ES-I3 (cell line): ENCODE measurements around the gene DOK6.

Source experiments
- H3K36me3 ChIP-seq: 2 replicates; pipeline ENCODE4 v1.6.1; 2013; ENCODE audit warnings: mild to moderate bottlenecking, low read length, control low read depth, moderate library complexity; ENCODE audit not compliant: insufficient read depth
- H3K4me1 ChIP-seq: 2 replicates; pipeline ENCODE4 v1.6.1; 2013; ENCODE audit warnings: mild to moderate bottlenecking, control low read depth, low read length; ENCODE audit not compliant: insufficient read depth
- H3K9ac ChIP-seq: 2 replicates; pipeline ENCODE4 v1.6.1; 2013; ENCODE audit warnings: low read depth, mild to moderate bottlenecking, low read length, moderate library complexity
- H3K9me3 ChIP-seq: 2 replicates; pipeline ENCODE4 v1.6.1; 2013; ENCODE audit warnings: mild to moderate bottlenecking, low read length, moderate library complexity; ENCODE audit not compliant: control insufficient read depth, insufficient read depth

DOK6 gene

GRCh38 chr18:69677595-69677994, 276.9 kb downstream of the DOK6 start:
- Histone ChIP-seq H3K9me3 (no peaks in the 10 kb centered on the region), H3K9ac (no peak overlapping the region), H3K4me1 (peaks cover 6% of the 10 kb centered on the region; the same call in 1 of the 2 replicates), H3K36me3 (no peaks in the 10 kb centered on the region)

GRCh38 chr18:69680123-69680522, 279.4 kb downstream of the DOK6 start:
- Histone ChIP-seq H3K4me1 (peaks cover 6% of the 10 kb centered on the region; the same call in 1 of the 2 replicates), H3K9ac (no peak overlapping the region), H3K9me3 (no peaks in the 10 kb centered on the region), H3K36me3 (no peaks in the 10 kb centered on the region)

DNA sequence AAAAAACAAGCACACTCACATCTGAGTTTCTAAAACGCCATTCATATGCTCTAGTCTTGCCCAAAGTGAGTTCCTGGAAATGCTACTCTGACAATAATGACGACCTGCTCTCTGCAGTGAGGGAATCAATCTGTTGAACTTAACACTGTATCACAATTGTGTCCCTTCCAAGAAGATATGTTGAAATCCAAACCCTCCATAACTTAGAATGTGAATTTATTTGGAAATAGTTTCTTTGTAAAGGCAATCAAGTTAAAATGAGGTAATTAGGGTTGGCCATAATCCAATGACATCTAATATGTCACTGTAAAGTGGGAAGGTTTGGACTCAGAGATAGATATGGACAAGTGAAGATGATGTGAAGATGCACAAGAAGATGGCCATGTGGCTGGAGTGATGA, 282.5 kb downstream of the DOK6 start:
- Histone ChIP-seq H3K36me3 (no peaks in the 10 kb centered on the region), H3K4me1 (peaks cover 6% of the 10 kb centered on the region; the same call in 1 of the 2 replicates), H3K9me3 (no peaks in the 10 kb centered on the region), H3K9ac (no peak overlapping the region)

DNA sequence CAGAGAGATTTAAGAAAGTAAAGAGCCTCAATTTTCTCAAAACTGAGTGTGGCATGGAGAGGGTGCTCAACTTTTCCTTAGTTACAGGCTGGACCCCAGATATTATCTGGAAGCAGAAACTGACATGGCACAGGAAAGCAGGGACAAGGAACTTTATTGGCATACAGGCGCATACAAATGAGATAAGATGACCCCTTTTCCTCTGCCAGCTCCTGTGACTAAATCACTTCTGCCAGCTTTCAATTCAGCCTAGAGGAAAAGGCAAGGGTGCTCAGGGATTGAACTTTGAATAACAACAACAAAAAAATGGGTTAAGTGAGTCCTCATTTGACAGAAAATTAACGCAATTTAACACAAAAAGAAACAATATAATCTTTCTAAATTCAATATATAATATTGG, 284.1 kb downstream of the DOK6 start:
- Histone ChIP-seq H3K9me3 (no peaks in the 10 kb centered on the region), H3K4me1 (peaks cover 6% of the 10 kb centered on the region; the same call in 1 of the 2 replicates), H3K9ac (no peak overlapping the region), H3K36me3 (no peaks in the 10 kb centered on the region)

GRCh38 chr18:69686861-69687260, 286.2 kb downstream of the DOK6 start:
- peaks cover 6% of the 10 kb centered on the region; the same call in 1 of the 2 replicates for H3K4me1 ChIP-seq
- no peaks in the 10 kb centered on the region for H3K36me3 ChIP-seq
- H3K9ac ChIP-seq = no peak overlapping the region
- no peaks in the 10 kb centered on the region; the same call in 1 of the 2 replicates for H3K9me3 ChIP-seq

DNA sequence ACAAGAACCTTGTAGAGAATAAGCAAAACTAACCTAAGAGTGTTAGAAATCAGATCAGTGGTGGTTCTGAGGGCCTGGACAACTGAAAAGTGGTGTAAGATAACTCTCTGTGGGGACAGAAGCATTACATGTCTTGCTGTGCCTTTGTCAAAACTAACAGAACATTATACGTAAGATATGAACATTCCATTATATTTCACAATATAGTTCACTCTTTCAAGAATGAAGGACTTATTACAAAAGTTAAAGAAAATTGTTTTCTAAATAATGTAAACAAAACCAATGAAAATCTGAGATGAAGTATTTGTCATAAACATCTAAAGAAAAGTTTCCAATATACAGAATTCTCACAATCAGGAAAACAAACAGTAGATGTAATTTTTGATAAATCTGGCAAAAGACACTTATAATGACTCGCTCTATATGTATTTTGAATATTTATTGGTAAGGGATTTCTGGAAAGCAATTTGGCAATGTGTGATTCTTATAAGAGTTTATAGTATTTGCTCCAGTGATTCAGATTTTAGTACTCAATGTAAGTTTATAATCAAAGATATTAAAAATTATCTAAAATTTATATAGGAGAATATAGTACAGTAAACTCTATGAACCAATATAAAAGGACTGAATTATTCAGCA, 288.6 kb downstream of the DOK6 start:
- no peak overlapping the region for H3K9ac ChIP-seq

GRCh38 chr18:69691008-69691760, 290.5 kb downstream of the DOK6 start:
- H3K4me1 ChIP-seq = no peaks in the 10 kb centered on the region
- no peak overlapping the region for H3K9ac ChIP-seq
- no peaks in the 10 kb centered on the region; the same call in 1 of the 2 replicates for H3K9me3 ChIP-seq
- H3K36me3 ChIP-seq = no peaks in the 10 kb centered on the region

More for the DNA sequence above, 288.6 kb downstream of the DOK6 start:
- no peaks in the 10 kb centered on the region for H3K36me3 ChIP-seq
- H3K4me1 ChIP-seq = no peaks in the 10 kb centered on the region
- no peaks in the 10 kb centered on the region; the same call in 1 of the 2 replicates for H3K9me3 ChIP-seq

- H3K4me1 ChIP-seq = no peaks in the 10 kb centered on the region
- no peaks in the 10 kb centered on the region for H3K9me3 ChIP-seq
- H3K36me3 ChIP-seq = no peaks in the 10 kb centered on the region
- H3K9ac ChIP-seq = no peak overlapping the region
Observed at GRCh38 chr18:69697069-69697468, 296.4 kb downstream of the DOK6 start.

GRCh38 chr18:69697689-69698088, 297.0 kb downstream of the DOK6 start:
- Histone ChIP-seq H3K36me3 (no peaks in the 10 kb centered on the region), H3K4me1 (no peaks in the 10 kb centered on the region), H3K9ac (no peak overlapping the region), H3K9me3 (no peaks in the 10 kb centered on the region)

- Histone ChIP-seq H3K9ac (no peak overlapping the region), H3K4me1 (no peaks in the 10 kb centered on the region), H3K9me3 (no peaks in the 10 kb centered on the region), H3K36me3 (no peaks in the 10 kb centered on the region)
Observed at GRCh38 chr18:69701305-69701704, 300.6 kb downstream of the DOK6 start.

- no peaks in the 10 kb centered on the region for H3K4me1 ChIP-seq
- peaks cover 4% of the 10 kb centered on the region; the same call in 1 of the 2 replicates for H3K9me3 ChIP-seq
- H3K36me3 ChIP-seq = no peaks in the 10 kb centered on the region
- H3K9ac ChIP-seq = no peak overlapping the region
Observed at GRCh38 chr18:69703461-69703860, 302.8 kb downstream of the DOK6 start.

- Histone ChIP-seq H3K4me1 (no peaks in the 10 kb centered on the region), H3K9ac (no peak overlapping the region), H3K36me3 (no peaks in the 10 kb centered on the region), H3K9me3 (peaks cover 4% of the 10 kb centered on the region; the same call in 1 of the 2 replicates)
Observed at GRCh38 chr18:69705987-69706386, 305.3 kb downstream of the DOK6 start.

DNA sequence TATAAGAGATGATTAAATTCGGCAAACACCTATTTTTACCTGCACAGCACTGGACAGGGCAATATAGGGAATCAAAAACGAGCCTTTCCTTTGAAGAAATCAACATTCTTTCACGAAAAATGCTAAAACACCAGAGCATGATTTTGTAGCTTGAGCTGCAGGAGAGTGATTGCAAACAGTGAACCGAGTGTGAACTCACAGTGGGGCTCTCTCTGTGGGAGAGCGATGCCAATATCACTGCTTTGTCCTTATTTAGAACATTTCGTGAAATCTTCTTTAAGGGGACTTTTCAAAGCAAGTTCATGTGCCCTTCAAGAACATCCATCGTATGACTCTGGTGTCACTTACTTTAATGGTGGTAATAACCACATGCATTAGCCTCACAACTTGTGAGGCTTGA, 308.2 kb downstream of the DOK6 start:
- Histone ChIP-seq H3K9ac (no peak overlapping the region), H3K36me3 (no peaks in the 10 kb centered on the region), H3K9me3 (peaks cover 4% of the 10 kb centered on the region; the same call in 1 of the 2 replicates), H3K4me1 (no peaks in the 10 kb centered on the region)

GRCh38 chr18:69715191-69715795, 314.6 kb downstream of the DOK6 start:
- H3K9me3 ChIP-seq = no peaks in the 10 kb centered on the region; the same call in 1 of the 2 replicates
- no peaks in the 10 kb centered on the region for H3K4me1 ChIP-seq
- H3K9ac ChIP-seq = no peak overlapping the region
- no peaks in the 10 kb centered on the region for H3K36me3 ChIP-seq
